GM21367 (cell line): Measurements from ENCODE around the gene NECTIN4.
"Not testable (repeated sequence)": the region's sequence is repeated elsewhere in the genome, so short reads cannot be mapped to it uniquely, and the experiment has no call there.

Experiments used
- ATAC-seq: cut with Tn5 transposase; IDR thresholded peaks from one replicate; pipeline ENCODE4 v1.9.1; 2021; ENCODE audit not compliant: unreplicated experiment

NECTIN4 gene

GRCh38 chr1:161033751-161034150 lies 55.6 kb downstream of the NECTIN4 start:
- ATAC-seq = no peak

GRCh38 chr1:161032409-161032808 lies 56.9 kb downstream of the NECTIN4 start:
- ATAC-seq = no peak

DNA sequence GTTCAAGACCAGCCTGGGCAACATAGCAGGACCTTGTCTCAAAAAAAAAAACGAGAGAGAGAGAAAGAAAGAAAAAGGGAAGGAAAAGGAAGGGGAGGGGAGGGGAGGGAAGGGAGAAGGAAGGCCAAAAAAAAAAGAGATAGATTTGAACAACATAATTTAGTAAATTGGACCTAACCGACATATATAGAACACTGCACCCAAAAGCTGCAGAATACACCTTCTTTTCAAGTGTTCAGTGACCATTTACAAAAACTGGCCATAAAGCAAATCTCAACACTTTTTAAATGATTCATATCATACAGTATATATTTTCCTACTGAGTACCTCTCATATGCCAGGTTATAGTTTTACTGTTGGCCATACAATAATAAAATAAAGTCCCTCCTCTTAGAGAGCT lies 57.5 kb downstream of the NECTIN4 start:
- no peak for ATAC-seq

GRCh38 chr1:161029466-161029865 lies 59.9 kb downstream of the NECTIN4 start:
- ATAC-seq = not testable (repeated sequence)

DNA sequence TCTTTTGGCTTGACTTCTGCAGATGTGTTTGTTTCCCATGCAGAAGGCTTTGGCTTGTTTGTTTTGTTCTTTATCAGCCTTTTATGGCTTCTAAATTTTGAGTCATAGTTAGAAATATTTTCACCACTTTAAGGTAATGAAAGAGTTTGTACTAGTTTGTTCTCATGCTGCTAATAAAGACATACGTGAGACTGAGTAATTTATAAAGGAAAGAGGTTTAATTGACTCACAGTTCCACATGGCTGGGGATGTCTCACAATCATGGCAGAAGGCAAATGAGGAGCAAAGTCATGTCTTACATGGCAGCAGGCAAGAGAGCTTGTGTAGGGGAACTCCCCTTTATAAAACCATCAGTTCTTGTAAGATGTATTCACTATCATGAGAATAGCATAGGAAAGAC lies 62.4 kb downstream of the NECTIN4 start:
- not testable (repeated sequence) for ATAC-seq

DNA sequence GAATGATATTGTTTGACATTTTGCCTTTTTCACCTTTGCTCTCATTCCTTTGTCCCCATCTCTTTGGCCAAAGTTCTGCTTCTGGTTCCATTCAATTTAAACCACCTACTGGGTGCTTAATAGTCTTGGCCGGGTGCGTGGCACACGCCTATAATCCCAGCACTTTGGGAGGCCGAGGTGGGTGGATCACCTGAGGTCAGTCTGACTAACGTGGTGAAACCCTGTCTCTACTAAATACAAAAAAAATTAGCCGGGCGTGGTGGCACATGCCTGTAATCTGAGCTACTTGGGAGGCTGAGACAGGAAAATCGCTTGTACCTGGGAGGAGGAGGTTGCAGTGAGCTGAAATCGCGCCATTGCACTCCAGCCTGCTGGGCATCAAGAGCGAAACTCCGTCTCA lies 66.9 kb downstream of the NECTIN4 start:
- not testable (repeated sequence) for ATAC-seq

DNA sequence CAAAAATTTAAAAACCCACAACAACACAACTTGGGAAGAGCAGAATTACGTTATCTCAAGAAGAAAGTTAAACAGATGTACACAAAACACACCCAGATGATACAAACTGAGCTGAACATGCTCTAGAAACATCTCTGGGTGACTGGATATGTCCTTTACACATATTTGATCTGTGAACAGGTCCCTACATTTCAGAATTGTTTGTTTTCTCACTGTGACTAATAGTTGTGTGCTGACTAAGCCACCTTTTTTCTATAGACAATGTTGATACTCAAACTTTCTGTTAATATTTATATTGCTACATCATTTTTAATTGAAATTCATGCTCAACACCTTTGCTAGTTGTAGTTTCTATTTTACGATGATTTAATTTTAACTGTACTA lies 67.4 kb downstream of the NECTIN4 start:
- no peak for ATAC-seq

DNA sequence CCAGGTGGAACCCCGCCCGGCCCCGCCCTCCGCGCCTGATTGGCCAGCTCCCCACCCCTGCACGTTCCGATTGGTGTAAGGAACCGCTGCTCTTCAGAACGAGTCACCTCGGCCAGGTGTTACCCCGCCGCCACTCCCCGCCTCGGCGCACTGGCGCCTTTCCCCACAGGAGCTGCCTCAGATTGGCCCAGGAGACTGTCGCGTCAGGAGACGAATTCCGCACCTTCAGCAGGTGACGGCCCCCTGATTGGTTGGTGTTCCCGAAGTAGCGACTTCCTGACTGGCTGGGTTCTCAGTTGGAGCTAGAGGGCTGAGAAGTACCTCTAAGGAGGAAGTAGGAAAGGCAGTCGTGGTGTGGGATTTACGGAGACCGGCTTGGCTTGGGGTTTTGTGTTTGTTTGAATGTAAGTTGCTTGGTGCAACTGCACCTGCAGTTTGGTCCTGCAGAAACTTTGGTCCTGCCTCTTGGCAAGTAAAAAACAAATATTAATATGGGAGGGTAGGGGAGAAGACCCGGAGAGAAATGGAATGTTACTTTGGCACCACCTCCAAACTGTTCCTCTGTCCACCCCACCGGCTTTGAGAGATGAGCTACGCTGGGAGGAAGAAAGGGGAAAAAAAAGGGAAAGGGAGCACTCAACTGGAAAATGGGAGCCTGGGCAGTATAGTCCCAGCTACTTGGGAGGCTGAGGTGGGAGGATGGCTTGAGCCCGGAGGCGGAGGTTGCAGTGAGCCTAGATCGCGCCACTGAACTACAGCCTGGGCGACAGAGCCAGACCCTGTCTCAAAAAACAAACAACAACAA lies 68.0 kb downstream of the NECTIN4 start:
- peak; percentile 65 for ATAC-seq
